Esophagus muscularis mucosa (tissue), 3 donors: Measurements from ENCODE around the gene TESK2.
A peak's percentile ranks its signal among the peaks of the same experiment; 100 is the strongest.

Experiments
- POLR2A ChIP-seq: fragments of 450-650 bp; IDR thresholded peaks from one replicate; pipeline ENCODE4 v1.6.1; 2017; ENCODE audit warnings: antibody characterized with exemption, moderate library complexity, mild to moderate bottlenecking, low read depth
- POLR2AphosphoS5 ChIP-seq, 2 donors: sonication (generic); formaldehyde crosslinking; IDR thresholded peaks; one replicate each; pipeline ENCODE4 v1.6.1; 2017; ENCODE audit warnings: antibody characterized with exemption in 2 of 2
- TF ChIP-seq, protein P1 (sequence below), 3 experiments: fragments of 200-600 bp in 2 of 3; fragments of 450-650 bp in 1 of 3; sonication (generic) in 2 of 3; IDR thresholded peaks; one replicate each; pipeline ENCODE4 v1.5.1; 2017 to 2019; ENCODE audit warnings: antibody characterized with exemption in 3 of 3, mild to moderate bottlenecking in 2 of 3, moderate library complexity in 1 of 3

GRCh38 chr1:45490626-45491486 is at the start of gene TESK2:
- peak; percentile 47 for TF ChIP-seq POLR2A
- TF ChIP-seq, protein P1, sequence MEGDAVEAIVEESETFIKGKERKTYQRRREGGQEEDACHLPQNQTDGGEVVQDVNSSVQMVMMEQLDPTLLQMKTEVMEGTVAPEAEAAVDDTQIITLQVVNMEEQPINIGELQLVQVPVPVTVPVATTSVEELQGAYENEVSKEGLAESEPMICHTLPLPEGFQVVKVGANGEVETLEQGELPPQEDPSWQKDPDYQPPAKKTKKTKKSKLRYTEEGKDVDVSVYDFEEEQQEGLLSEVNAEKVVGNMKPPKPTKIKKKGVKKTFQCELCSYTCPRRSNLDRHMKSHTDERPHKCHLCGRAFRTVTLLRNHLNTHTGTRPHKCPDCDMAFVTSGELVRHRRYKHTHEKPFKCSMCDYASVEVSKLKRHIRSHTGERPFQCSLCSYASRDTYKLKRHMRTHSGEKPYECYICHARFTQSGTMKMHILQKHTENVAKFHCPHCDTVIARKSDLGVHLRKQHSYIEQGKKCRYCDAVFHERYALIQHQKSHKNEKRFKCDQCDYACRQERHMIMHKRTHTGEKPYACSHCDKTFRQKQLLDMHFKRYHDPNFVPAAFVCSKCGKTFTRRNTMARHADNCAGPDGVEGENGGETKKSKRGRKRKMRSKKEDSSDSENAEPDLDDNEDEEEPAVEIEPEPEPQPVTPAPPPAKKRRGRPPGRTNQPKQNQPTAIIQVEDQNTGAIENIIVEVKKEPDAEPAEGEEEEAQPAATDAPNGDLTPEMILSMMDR (IDR thresholded peaks at IDR 0.05): peak in 2 of 3 experiments; percentile 35 to 36
- peak; percentile 89 to 93 for TF ChIP-seq POLR2AphosphoS5 (IDR thresholded peaks at IDR 0.05)
